Measurements from ENCODE around the gene CMTM7.

The CMTM7 gene

GRCh38 chr3:32414522-32415202 lies 23.0 kb downstream of the CMTM7 start:
- DNase-seq: peak; percentile 85

GRCh38 chr3:32419742-32420125 lies 28.1 kb downstream of the CMTM7 start:
- peak; percentile 37 for DNase-seq

GRCh38 chr3:32420126-32421038 lies 28.7 kb downstream of the CMTM7 start:
- DNase-seq: no peak

- DNase-seq: no peak
Observed at GRCh38 chr3:32421185-32421584, 29.5 kb downstream of the CMTM7 start.

GRCh38 chr3:32421991-32422859 lies 30.6 kb downstream of the CMTM7 start:
- peak; percentile 78 for DNase-seq

- peak; percentile 51 for DNase-seq
Observed at GRCh38 chr3:32422943-32423342, 31.3 kb downstream of the CMTM7 start.

GRCh38 chr3:32423534-32423933 lies 31.9 kb downstream of the CMTM7 start:
- no peak for DNase-seq

- no peak for DNase-seq
Observed at GRCh38 chr3:32423956-32424557, 32.4 kb downstream of the CMTM7 start.

GRCh38 chr3:32424581-32425250 lies 33.1 kb downstream of the CMTM7 start:
- DNase-seq: no peak

- DNase-seq: no peak
Observed at GRCh38 chr3:32428092-32429068, 36.7 kb downstream of the CMTM7 start.

- no peak for DNase-seq
Observed at GRCh38 chr3:32430900-32431299, 39.2 kb downstream of the CMTM7 start.

- no peak for DNase-seq
Observed at GRCh38 chr3:32431481-32431880, 39.8 kb downstream of the CMTM7 start.

- DNase-seq: no peak
Observed at GRCh38 chr3:32432045-32432710, 40.5 kb downstream of the CMTM7 start.

GRCh38 chr3:32432711-32433530 lies 41.3 kb downstream of the CMTM7 start:
- DNase-seq: peak; percentile 81

GRCh38 chr3:32434206-32434605 lies 42.6 kb downstream of the CMTM7 start:
- DNase-seq: no peak

- no peak for DNase-seq
Observed at GRCh38 chr3:32435911-32436815, 44.5 kb downstream of the CMTM7 start.

- DNase-seq: no peak
Observed at GRCh38 chr3:32436816-32437189, 45.1 kb downstream of the CMTM7 start.

- no peak for DNase-seq
Observed at GRCh38 chr3:32437896-32438295, 46.2 kb downstream of the CMTM7 start.
